ENCODE results near the gene GIPC2. TPM values are rescaled to one million over a fixed set of nuclear protein-coding genes. Genes with fewer than 3 reads are reported as not detected.

The GIPC2 gene
- total and polyA plus RNA-seq, 10 of the 15 experiments (the other 5 are each of a cell fraction or from before 2014, with no cell fraction given), result 0.03 to 0.23 (median 0.06) TPM; not detected in 2

DNA sequence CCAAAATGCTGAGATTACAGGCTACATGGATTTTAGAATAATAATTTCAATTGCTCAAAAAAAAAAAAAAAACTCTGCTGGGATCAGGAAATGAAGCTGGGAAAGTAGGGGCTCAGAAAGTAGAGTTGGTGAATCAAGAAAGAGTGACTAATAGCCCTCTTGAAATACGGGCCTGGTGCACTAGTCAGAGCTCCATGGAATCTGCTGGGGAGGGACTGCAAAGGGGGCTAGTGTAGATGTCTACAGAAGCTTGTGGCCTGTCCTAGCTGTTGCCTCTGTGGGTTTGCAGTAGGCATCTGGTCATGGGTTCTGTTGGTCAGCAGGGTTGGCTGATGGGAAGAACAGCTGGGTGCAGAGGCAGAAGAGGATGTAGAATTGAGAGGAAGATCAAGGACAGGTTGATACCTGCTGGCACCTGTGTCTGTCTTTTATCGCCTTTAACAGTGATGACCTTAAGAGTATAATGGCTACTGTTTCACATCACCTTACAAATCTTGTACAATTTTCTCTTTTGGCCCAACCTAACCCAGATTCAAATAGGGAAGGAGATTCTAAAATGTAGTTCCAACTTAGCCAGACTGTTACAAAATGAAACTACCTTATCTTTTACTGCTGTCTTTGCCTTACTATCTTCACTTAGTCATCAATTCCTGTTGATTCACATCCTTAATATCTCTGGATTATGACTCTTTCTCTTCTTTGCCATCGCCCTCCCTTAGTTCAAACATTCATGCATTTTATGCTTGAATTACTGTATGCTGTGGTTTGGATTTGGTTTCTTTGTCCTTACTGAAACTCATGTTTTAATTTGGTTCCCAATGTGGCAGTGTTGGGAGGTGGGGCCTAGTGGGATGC is 126.2 kb downstream of the GIPC2 start:
- WGBS (ENCODE audit: insufficient coverage, insufficient replicate concordance, low lambda C conversion rate, missing lambda C conversion rate), result 7% methylated on average over 3 of the region's 3 CpGs
- no peak overlapping the region for H3K27ac ChIP-seq (ENCODE audit: control insufficient read depth, insufficient read depth)
- no peaks in the 10 kb centered on the region for H4K20me1 ChIP-seq (ENCODE audit: control insufficient read depth, insufficient read depth)
- BruUV-seq (replicated peaks), result no TSS peak
- no peak overlapping the region for H3K9ac ChIP-seq (ENCODE audit: control insufficient read depth, insufficient read depth, low read length)
- intact Hi-C loops (cut with micrococcal nuclease; ENCODE audit: unreplicated experiment) (no loop called here), in situ Hi-C loops (cut with MboI) (no loop called here)
- no peak overlapping the region for H3K4me3 ChIP-seq
- RAD21 ChIA-PET (ENCODE audit: unreplicated experiment), result no interaction called here
- H3K9me3 ChIP-seq (replicated peaks; ENCODE audit: control insufficient read depth, insufficient read depth, low read length), result no peaks in the 10 kb centered on the region
- H2AFZ ChIP-seq (ENCODE audit: control insufficient read depth, low read depth, low read length), result no peak overlapping the region
- DNase-seq (ENCODE audit: low read depth, low spot score), result no peak
- SMC1A ChIA-PET (ENCODE audit: uncharacterized antibody, unreplicated experiment), result no interaction called here
- no peaks in the 10 kb centered on the region for H3K27me3 ChIP-seq (replicated peaks in 1 of 2; ENCODE audit: control insufficient read depth in 2 of 2, insufficient read depth in 2 of 2, low read length in 1 of 2)
- TF ChIP-seq NFYB (IDR thresholded peaks at IDR 0.05; ENCODE audit: insufficient read depth, low read depth, low read length), result no peak
- TF ChIP-seq SREBF1 (IDR thresholded peaks at IDR 0.05; ENCODE audit: low read length), result no peak
- TF ChIP-seq, protein P1, sequence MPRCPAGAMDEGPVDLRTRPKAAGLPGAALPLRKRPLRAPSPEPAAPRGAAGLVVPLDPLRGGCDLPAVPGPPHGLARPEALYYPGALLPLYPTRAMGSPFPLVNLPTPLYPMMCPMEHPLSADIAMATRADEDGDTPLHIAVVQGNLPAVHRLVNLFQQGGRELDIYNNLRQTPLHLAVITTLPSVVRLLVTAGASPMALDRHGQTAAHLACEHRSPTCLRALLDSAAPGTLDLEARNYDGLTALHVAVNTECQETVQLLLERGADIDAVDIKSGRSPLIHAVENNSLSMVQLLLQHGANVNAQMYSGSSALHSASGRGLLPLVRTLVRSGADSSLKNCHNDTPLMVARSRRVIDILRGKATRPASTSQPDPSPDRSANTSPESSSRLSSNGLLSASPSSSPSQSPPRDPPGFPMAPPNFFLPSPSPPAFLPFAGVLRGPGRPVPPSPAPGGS (IDR thresholded peaks at IDR 0.05; ENCODE audit: borderline replicate concordance, insufficient read depth, low read depth, low read length, poor library complexity, severe bottlenecking), result no peak
- TF ChIP-seq, protein P2, sequence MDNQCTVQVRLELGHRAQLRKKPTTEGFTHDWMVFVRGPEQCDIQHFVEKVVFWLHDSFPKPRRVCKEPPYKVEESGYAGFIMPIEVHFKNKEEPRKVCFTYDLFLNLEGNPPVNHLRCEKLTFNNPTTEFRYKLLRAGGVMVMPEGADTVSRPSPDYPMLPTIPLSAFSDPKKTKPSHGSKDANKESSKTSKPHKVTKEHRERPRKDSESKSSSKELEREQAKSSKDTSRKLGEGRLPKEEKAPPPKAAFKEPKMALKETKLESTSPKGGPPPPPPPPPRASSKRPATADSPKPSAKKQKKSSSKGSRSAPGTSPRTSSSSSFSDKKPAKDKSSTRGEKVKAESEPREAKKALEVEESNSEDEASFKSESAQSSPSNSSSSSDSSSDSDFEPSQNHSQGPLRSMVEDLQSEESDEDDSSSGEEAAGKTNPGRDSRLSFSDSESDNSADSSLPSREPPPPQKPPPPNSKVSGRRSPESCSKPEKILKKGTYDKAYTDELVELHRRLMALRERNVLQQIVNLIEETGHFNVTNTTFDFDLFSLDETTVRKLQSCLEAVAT (IDR thresholded peaks at IDR 0.05), result no peak
- no peak for TF ChIP-seq SPI1 (IDR thresholded peaks at IDR 0.05; ENCODE audit: borderline replicate concordance, insufficient read depth, low read depth, low read length)
- TF ChIP-seq RAD51 (IDR thresholded peaks at IDR 0.05), result no peak
- TF ChIP-seq RUNX3 (IDR thresholded peaks at IDR 0.05; ENCODE audit: low read length), result no peak
- TF ChIP-seq CREB1 (IDR thresholded peaks at IDR 0.05; ENCODE audit: low read depth), result no peak
- TF ChIP-seq EP300 (IDR thresholded peaks at IDR 0.05; ENCODE audit: borderline replicate concordance in 1 of 2, control insufficient read depth in 1 of 2, low read depth in 2 of 2, low read length in 2 of 2), result no peak
- TF ChIP-seq NBN (IDR thresholded peaks at IDR 0.05), result no peak
- no peak for TF ChIP-seq ETV6 (conservative IDR thresholded peaks at IDR 0.05 in 1 of 2, IDR thresholded peaks at IDR 0.05 in 1 of 2; ENCODE audit: borderline replicate concordance in 1 of 2, low read depth in 1 of 2)
- TF ChIP-seq HDAC6 (IDR thresholded peaks at IDR 0.05; ENCODE audit: unreplicated experiment), result no peak
- no peak for TF ChIP-seq GATAD2B (conservative IDR thresholded peaks at IDR 0.05; ENCODE audit: low read depth)
- TF ChIP-seq, protein P3, sequence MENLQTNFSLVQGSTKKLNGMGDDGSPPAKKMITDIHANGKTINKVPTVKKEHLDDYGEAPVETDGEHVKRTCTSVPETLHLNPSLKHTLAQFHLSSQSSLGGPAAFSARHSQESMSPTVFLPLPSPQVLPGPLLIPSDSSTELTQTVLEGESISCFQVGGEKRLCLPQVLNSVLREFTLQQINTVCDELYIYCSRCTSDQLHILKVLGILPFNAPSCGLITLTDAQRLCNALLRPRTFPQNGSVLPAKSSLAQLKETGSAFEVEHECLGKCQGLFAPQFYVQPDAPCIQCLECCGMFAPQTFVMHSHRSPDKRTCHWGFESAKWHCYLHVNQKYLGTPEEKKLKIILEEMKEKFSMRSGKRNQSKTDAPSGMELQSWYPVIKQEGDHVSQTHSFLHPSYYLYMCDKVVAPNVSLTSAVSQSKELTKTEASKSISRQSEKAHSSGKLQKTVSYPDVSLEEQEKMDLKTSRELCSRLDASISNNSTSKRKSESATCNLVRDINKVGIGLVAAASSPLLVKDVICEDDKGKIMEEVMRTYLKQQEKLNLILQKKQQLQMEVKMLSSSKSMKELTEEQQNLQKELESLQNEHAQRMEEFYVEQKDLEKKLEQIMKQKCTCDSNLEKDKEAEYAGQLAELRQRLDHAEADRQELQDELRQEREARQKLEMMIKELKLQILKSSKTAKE (IDR thresholded peaks at IDR 0.05; ENCODE audit: low read depth, poor library complexity, severe bottlenecking), result no peak
- no peaks in the 10 kb centered on the region for H3K36me3 ChIP-seq (ENCODE audit: control insufficient read depth in 2 of 2, insufficient read depth in 2 of 2, low read length in 1 of 2)
- H3K79me2 ChIP-seq (ENCODE audit: control insufficient read depth, insufficient read depth, low read length), result no peaks in the 10 kb centered on the region
- H3K4me1 ChIP-seq (ENCODE audit: control insufficient read depth, insufficient read depth, low read length), result no peaks in the 10 kb centered on the region
- POLR2A ChIA-PET, result no interaction called here
- H3K4me2 ChIP-seq (ENCODE audit: control insufficient read depth, insufficient read depth), result no peak overlapping the region
- CTCF ChIA-PET, result interaction anchor here (0.9 kb wide), 1 partner anchor 41 kb away, joined by 4 read pairs; no protein-coding TSS in a partner anchor
- no peak for ATAC-seq
- FAIRE-seq, result no peak

Measured in GM12878 (cell line).